Liver (tissue), 9 donors: Measurements from ENCODE around the gene YKT6. TPM values are rescaled to one million over a fixed set of nuclear protein-coding genes. Genes with fewer than 3 reads are reported as not detected.

Experiments
- DNase-seq: peaks from one replicate; pipeline ENCODE4 v3.0.0-alpha.2; 2017; ENCODE audit warnings: low spot score
- H3K27ac ChIP-seq, 2 donors: one replicate each; pipeline ENCODE4 v1.7.0; 2013; ENCODE audit warnings: inconsistent platforms in 2 of 2, low read length in 2 of 2, control low read depth in 1 of 2, low read depth in 1 of 2, mild to moderate bottlenecking in 1 of 2
- H3K27me3 ChIP-seq, 4 donors: one replicate each; pipeline versions ENCODE4 v1.6.1 to v1.7.0; 2013; ENCODE audit warnings: low read length in 3 of 4, inconsistent platforms in 1 of 4, mild to moderate bottlenecking in 1 of 4, moderate library complexity in 1 of 4; ENCODE audit not compliant: control insufficient read depth in 4 of 4, insufficient read depth in 4 of 4
- H3K36me3 ChIP-seq, 4 donors: one replicate each; pipeline versions ENCODE4 v1.6.1 to v1.7.0; 2013; ENCODE audit warnings: low read length in 3 of 4, mild to moderate bottlenecking in 3 of 4, low read depth in 1 of 4, moderate library complexity in 1 of 4; ENCODE audit not compliant: control insufficient read depth in 4 of 4, insufficient read depth in 3 of 4
- H3K4me1 ChIP-seq, 4 donors: one replicate each; pipeline versions ENCODE4 v1.6.1 to v1.7.0; 2013; ENCODE audit warnings: low read length in 3 of 4, mild to moderate bottlenecking in 3 of 4, moderate library complexity in 1 of 4; ENCODE audit not compliant: control insufficient read depth in 4 of 4, insufficient read depth in 4 of 4
- H3K4me3 ChIP-seq, 3 donors: one replicate each; pipeline versions ENCODE4 v1.6.1 to v1.7.0; 2013; ENCODE audit warnings: low read length in 3 of 3, control low read depth in 1 of 3, low read depth in 1 of 3, mild to moderate bottlenecking in 1 of 3
- H3K9ac ChIP-seq, 2 donors: one replicate each; pipeline ENCODE4 v1.7.0; 2013; ENCODE audit warnings: low read length in 2 of 2, mild to moderate bottlenecking in 2 of 2, moderate library complexity in 2 of 2, control low read depth in 1 of 2, low read depth in 1 of 2
- H3K9me3 ChIP-seq, 4 donors: one replicate each; pipeline versions ENCODE4 v1.6.1 to v1.7.0; 2013; ENCODE audit warnings: low read length in 3 of 4; ENCODE audit not compliant: control insufficient read depth in 4 of 4
- ATF3 ChIP-seq: IDR thresholded peaks from 2 replicates; pipeline ENCODE4 v1.6.1; 2016; ENCODE audit warnings: antibody characterized with exemption
- CTCF ChIP-seq: fragments of 150-350 bp; IDR thresholded peaks from 2 replicates; pipeline ENCODE4 v1.5.1; 2017; ENCODE audit warnings: improper control_type of control experiment, low read depth, low read length; ENCODE audit not compliant: missing input control
- EGR1 ChIP-seq, 2 donors: IDR thresholded peaks; 2 replicates each; pipeline ENCODE4 v1.6.1; 2016 to 2018; ENCODE audit warnings: antibody characterized with exemption in 2 of 2, low read depth in 2 of 2
- FOXA1 ChIP-seq: IDR thresholded peaks from 2 replicates; pipeline ENCODE4 v1.6.1; 2016; ENCODE audit warnings: antibody characterized with exemption
- FOXA2 ChIP-seq: IDR thresholded peaks from 2 replicates; pipeline ENCODE4 v1.6.1; 2016; ENCODE audit warnings: antibody characterized with exemption
- GABPA ChIP-seq, 2 donors: IDR thresholded peaks in 1 of 2; conservative IDR thresholded peaks in 1 of 2; 2 replicates each; pipeline ENCODE4 v1.6.1; 2016; ENCODE audit warnings: antibody characterized with exemption in 2 of 2, mild to moderate bottlenecking in 1 of 2, moderate library complexity in 1 of 2
- HNF4A ChIP-seq, 2 donors: conservative IDR thresholded peaks; 2 replicates each; pipeline ENCODE4 v1.6.1; 2016; ENCODE audit warnings: antibody characterized with exemption in 2 of 2, mild to moderate bottlenecking in 2 of 2
- HNF4G ChIP-seq: IDR thresholded peaks from 2 replicates; pipeline ENCODE4 v1.6.1; 2016; ENCODE audit warnings: antibody characterized with exemption
- JUND ChIP-seq, 2 donors: IDR thresholded peaks; 2 replicates each; pipeline ENCODE4 v1.6.1; 2016; ENCODE audit warnings: antibody characterized with exemption in 2 of 2
- MAX ChIP-seq: IDR thresholded peaks from 2 replicates; pipeline ENCODE4 v1.6.1; 2016; ENCODE audit warnings: antibody characterized with exemption
- NR2F2 ChIP-seq: IDR thresholded peaks from 2 replicates; pipeline ENCODE4 v1.6.1; 2016; ENCODE audit warnings: antibody characterized with exemption
- RAD21 ChIP-seq, 2 donors: IDR thresholded peaks; 2 replicates each; pipeline ENCODE4 v1.6.1; 2016; ENCODE audit warnings: antibody characterized with exemption in 2 of 2, mild to moderate bottlenecking in 2 of 2
- REST ChIP-seq: IDR thresholded peaks from 2 replicates; pipeline ENCODE4 v1.6.1; 2016; ENCODE audit warnings: antibody characterized with exemption, mild to moderate bottlenecking
- RXRA ChIP-seq, 2 donors: IDR thresholded peaks; 2 replicates each; pipeline ENCODE4 v1.6.1; 2017 to 2018; ENCODE audit warnings: antibody characterized with exemption in 2 of 2, mild to moderate bottlenecking in 1 of 2
- SP1 ChIP-seq: IDR thresholded peaks from 2 replicates; pipeline ENCODE4 v1.6.1; 2018; ENCODE audit warnings: antibody characterized with exemption, mild to moderate bottlenecking
- TAF1 ChIP-seq: conservative IDR thresholded peaks from 2 replicates; pipeline ENCODE4 v1.6.1; 2016; ENCODE audit warnings: antibody characterized with exemption, mild to moderate bottlenecking
- YY1 ChIP-seq: IDR thresholded peaks from 2 replicates; pipeline ENCODE4 v1.6.1; 2016; ENCODE audit warnings: antibody characterized with exemption, mild to moderate bottlenecking
- ZBTB33 ChIP-seq: IDR thresholded peaks from 2 replicates; pipeline ENCODE4 v1.6.1; 2016; ENCODE audit warnings: antibody characterized with exemption
- WGBS: extraction: QIAGEN DNeasy Blood & Tissue Kit; methylation state at CpG from one replicate; pipeline ENCODE4 v1.1.7; 2013; 5-methylcytosine and 5-hydroxymethylcytosine counted together
- polyA plus RNA-seq, 2 donors: library from polyadenylated mRNA; stranded (reverse) in 1 of 2; unstranded in 1 of 2; fragments of 200-250 nt in 1 of 2; fragments of >200 nt in 1 of 2; fragmentation: Nextera tagmentation in 1 of 2; extraction: Ambion mirVana in 1 of 2; gene quantifications; one replicate each; pipeline versions ENCODE4 v1.2.1 to v1.2.3, GENCODE V29; 2013 to 2015
- total RNA-seq, 2 donors: library from RNA; depleted of rRNA; stranded (reverse); fragments of >200 nt; gene quantifications; one replicate each; pipeline ENCODE4 v1.2.3, GENCODE V29; 2014
- donor health status: healthy.
- donor health status: healthy.
- donor health status: healthy.
- donor health status: healthy.
- donor health status: healthy.

The YKT6 gene
- total RNA-seq (10 to 100 TPM; 21.8 to 22.0 TPM), polyA plus RNA-seq (10 to 100 TPM in 1 of 2 donors, 1 to 10 TPM in 1; 8.1 to 20.3 TPM)

- H3K9ac ChIP-seq: peak within 1 kb of the TSS; percentile 53 to 60
- DNase-seq: peak; percentile 87
- H3K4me3 ChIP-seq: peak within 1 kb of the TSS; percentile 89 to 98 (median 93)
- H3K27me3 ChIP-seq: no peaks in the 10 kb centered on the region
- no peaks in the 10 kb centered on the region for H3K9me3 ChIP-seq
- peaks cover 0 to 11% (median 7%) of the 10 kb centered on the region in 4 donors for H3K36me3 ChIP-seq
- peaks cover 0 to 21% (median 17%) of the 10 kb centered on the region in 4 donors for H3K4me1 ChIP-seq
- TF ChIP-seq JUND (IDR thresholded peaks at IDR 0.05): no peak
- peak; percentile 46 for TF ChIP-seq SP1
- TF ChIP-seq HNF4G: no peak
- TF ChIP-seq MAX: peak; percentile 65
- peak; percentile 90 to 97 for TF ChIP-seq GABPA (IDR thresholded peaks at IDR 0.05 in 1 of 2, conservative IDR thresholded peaks at IDR 0.05 in 1 of 2)
- TF ChIP-seq RXRA (IDR thresholded peaks at IDR 0.05): no peak
- peak; percentile 40 for TF ChIP-seq REST
- TF ChIP-seq ZBTB33: no peak
- TF ChIP-seq ATF3: no peak
- no peak for TF ChIP-seq EGR1 (IDR thresholded peaks at IDR 0.05; ENCODE audit: low read depth in 2 of 2)
- TF ChIP-seq HNF4A (conservative IDR thresholded peaks at IDR 0.05): peak; percentile 5 to 11
- peak; percentile 49 for TF ChIP-seq CTCF
- peak; percentile 59 to 73 for TF ChIP-seq RAD21 (IDR thresholded peaks at IDR 0.05)
- TF ChIP-seq FOXA1: no peak
- peak; percentile 43 for TF ChIP-seq TAF1
- TF ChIP-seq NR2F2: no peak
- peak; percentile 35 for TF ChIP-seq YY1
- TF ChIP-seq FOXA2: no peak
- H3K27ac ChIP-seq: peak within 1 kb of the TSS; percentile 34 to 60
- WGBS: under 1% methylated on average over 58 of the region's 58 CpGs
These were observed at the start of gene YKT6 for GRCh38 chr7:44200699-44201461. Gene YKT6 (plus strand): TSS chr7:44200978. CDS start chr7:44201136, 158 bp downstream.
